HG02973 (cell line): ENCODE data around the gene TGM5.
"Not testable (repeated sequence)": the region's sequence is repeated elsewhere in the genome, so short reads cannot be mapped to it uniquely, and the experiment has no call there.

Experiments used
- ATAC-seq: cut with Tn5 transposase; IDR thresholded peaks from one replicate; pipeline ENCODE4 v1.9.1; 2021; ENCODE audit warnings: moderate library complexity; ENCODE audit not compliant: unreplicated experiment

Gene TGM5, protein sequence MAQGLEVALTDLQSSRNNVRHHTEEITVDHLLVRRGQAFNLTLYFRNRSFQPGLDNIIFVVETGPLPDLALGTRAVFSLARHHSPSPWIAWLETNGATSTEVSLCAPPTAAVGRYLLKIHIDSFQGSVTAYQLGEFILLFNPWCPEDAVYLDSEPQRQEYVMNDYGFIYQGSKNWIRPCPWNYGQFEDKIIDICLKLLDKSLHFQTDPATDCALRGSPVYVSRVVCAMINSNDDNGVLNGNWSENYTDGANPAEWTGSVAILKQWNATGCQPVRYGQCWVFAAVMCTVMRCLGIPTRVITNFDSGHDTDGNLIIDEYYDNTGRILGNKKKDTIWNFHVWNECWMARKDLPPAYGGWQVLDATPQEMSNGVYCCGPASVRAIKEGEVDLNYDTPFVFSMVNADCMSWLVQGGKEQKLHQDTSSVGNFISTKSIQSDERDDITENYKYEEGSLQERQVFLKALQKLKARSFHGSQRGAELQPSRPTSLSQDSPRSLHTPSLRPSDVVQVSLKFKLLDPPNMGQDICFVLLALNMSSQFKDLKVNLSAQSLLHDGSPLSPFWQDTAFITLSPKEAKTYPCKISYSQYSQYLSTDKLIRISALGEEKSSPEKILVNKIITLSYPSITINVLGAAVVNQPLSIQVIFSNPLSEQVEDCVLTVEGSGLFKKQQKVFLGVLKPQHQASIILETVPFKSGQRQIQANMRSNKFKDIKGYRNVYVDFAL

DNA sequence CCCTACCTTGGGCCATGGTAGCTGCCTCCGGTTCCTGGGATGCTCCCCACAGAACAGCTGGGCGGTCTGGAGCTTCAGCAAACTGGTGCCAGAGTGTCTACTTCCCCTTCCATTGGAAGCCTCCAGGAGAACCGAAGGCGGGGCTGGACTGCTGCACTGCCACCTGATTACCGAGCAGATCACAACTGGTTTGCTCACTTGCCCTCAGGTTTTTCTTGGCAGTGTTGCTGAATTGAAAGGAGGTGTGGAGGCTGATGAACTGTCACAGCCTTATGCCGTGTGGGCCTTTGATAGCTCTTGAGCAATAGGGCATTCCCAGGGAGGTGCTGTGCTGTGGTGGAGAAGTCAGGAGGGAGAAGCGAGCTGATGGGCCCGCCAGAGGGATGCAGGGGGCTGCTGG lies at the start of gene TGM5:
Gene TGM5 (minus strand): TSS at position 95 of the 400 bp plus-strand sequence. CDS start 79 bp downstream, at position 16.
- no peak for ATAC-seq

DNA sequence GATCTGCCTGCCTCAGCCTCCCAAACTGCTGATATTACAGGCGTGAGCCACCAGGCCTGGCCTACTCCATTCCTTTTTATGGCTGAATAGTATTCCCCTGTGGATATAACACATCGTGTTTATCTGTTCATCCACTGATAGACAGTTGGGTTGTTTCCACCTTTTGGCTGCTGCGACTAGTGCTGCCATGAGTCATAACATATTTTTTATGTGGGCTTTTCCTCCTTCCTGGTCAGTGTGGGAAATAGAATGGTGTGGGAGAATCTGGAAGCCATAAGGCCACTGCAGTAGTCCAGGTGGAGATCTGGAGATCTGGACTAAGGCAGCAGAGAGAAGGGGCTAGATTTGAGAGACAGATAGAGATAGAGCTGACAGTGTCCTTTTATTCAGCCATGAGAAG lies 47.4 kb upstream of the TGM5 start:
- ATAC-seq: no peak

DNA sequence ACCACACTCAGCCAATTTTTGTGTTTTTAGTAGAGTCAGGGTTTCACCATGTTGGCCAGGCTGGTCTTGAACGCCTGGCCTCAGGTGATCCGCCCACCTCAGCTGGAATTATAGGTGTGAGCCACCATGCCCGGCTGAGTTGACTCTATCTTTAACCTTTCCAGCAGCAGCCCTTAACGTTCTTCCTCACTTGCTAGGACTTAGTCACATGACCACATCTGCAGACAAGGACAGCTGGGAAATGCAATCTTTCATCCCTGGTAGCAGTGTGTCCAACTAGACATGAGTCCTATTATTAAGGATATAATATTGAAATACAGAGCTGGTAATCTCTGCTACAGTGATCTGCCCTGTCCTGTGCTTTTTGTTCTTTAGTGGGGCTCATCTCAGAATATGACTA lies 45.6 kb upstream of the TGM5 start:
- no peak for ATAC-seq

DNA sequence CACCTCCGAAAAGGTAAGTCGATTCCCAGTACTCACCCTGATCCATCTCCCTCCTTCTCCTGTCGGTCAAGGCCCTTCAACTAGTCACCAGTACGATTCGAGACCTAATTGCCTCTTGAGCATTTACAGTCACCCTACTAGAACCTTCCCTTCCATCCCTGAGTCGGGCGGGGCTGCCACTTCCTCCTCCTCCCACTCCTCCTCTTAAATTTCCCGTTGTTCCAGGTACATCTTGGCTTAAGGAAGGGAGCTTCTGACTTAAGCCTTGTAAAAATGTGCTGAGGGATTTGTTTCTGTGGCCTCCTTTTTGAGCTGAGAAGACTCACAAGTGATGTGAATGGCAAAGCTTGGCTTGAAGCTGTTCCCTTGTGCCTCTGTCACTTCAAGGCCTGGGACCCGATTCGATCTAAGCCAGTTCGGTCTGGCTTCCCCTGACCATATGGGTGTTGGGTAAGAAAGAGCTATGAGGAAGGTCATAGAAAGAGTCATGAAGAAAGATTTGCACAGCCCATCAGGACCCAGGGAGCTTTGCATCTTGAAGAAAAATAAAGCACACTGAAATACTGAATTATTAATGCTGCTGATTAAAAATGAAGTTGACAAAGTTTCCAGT lies 35.6 kb upstream of the TGM5 start, which contains the start of gene TGM7:
Gene TGM7 (minus strand): TSS at position 51 of the 613 bp plus-strand sequence.
- ATAC-seq: no peak

DNA sequence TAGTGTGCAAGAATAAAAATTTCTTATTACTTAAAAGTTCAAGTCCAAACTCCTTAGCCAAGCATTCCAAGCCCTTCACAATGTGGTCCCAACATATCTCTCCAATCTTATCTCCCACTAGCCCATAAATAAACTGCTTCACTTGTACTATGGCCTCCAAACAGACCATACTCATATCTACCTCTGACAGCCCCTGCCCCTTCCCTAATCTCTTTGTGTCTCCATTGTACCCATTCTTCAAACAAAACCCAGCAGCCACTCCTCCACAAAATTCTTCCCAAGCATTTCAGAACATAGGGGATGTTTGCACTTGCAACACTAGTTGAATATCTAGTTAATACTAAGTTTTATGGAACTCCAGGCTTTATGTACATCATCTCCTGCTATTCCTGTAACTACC lies 33.2 kb upstream of the TGM5 start:
- no peak for ATAC-seq

DNA sequence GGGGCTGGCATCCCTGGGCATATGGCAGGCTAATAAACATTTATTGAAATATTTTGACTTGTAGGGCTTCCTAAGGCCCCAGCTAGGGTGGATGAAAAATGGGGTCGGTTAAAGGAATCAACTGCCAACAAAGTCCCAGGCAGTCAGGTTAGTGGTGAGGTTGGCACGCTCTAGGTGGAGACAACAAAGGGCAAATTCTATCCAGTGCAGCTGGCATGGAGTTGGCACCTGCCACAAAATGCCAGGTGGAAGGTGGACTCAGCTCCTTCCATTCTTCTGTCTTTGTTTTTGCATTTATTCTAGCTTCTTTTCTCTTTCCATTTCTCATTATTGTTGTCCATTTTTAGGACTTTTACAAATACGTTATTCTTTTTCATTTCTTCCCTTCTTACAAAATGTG lies 32.7 kb upstream of the TGM5 start:
- ATAC-seq: no peak

DNA sequence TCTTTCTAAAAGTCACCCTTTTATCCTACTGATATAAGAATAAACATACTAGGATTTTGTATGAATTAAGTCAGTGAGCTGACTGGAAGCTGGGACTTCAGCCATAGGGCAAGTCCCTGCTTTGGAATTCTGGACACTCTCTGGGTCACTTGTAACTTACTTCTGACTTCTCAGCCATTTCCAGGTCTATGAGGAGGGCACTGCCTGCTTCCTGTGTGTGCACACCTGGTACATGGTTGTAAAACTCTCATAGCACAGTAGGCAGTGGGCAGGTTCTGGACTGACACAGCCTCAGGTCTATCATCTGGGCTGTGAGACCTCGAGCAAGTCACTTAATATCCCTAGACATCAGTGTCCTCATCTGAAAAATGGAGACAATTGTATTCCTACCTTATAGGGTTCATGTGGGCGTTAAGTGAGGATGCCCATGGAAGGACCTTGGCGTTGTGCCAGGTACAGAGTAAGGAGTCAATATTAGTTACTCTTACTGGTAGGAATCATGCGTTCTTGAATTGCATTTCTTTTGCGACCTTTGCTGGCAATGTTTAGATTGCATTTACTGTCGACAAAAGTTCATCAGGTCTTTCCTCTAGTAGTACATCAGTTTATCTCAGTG lies 27.5 kb upstream of the TGM5 start:
- no peak for ATAC-seq

DNA sequence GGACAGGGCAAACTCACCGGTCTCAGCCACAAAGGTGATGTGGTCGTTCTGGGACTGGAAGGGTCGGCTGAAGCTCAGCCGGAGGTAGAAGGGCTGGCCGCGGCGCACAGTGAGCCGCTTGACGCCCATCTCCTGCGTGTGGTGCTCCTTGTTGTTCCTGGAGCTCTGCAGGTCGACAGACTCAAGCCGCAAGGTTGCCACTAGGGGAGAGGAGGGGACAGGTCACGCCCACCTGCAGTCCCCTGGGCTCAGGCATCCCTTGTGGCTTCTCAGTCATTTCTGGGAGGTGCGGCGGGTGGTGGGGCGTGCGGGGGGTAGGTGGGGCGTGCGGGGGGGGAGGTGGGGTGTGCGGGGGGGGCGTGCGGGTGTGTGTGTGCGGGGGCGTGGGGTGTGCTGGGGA lies 26.7 kb upstream of the TGM5 start:
- no peak for ATAC-seq

DNA sequence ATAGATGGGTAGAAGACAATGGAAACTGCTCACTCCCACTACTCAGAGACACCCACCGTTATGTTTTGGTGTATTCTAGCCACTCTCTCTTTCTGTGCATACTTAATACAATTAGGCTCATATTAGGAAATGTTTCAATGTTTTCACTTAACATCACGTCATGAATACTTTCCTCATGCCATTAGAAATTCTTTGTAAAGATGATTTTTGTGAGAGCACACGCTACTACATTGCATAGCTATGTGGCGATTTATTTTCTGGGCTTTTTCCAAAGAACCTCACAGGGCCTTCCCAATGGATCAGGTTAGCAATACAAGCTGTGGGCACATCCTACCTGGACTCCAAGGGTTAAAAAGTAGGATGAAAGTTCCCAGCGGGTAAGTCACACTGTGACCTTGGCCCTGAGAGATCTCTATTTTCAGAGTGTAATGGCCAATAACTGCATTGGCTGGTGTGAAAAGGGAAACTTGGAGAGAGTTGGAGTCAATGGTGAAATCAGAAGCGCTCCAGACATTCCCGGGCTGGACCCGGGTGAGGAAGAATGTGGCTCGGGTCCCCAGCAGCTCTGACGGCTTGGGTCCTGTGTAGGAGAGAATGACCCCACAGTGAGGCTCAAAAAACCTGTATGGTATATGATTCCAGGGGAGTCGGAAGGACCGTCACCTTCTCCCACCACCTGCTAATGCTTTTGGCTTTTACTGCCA lies 25.8 kb upstream of the TGM5 start:
- ATAC-seq: no peak

DNA sequence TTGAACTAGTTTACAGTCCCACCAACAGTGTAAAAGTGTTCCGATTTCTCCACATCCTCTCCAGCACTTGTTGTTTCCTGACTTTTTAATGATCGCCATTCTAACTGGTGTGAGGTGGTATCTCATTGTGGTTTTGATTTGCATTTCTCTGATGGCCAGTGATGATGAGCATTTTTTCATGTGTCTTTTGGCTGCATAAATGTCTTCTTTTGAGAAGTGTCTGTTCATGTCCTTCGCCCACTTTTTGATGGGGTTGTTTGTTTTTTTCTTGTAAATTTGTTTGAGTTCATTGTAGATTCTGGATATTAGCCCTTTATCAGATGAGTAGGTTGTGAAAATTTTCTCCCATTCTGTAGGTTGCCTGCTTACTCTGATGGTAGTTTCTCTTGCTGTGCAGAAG lies 22.9 kb upstream of the TGM5 start:
- not testable (repeated sequence) for ATAC-seq

DNA sequence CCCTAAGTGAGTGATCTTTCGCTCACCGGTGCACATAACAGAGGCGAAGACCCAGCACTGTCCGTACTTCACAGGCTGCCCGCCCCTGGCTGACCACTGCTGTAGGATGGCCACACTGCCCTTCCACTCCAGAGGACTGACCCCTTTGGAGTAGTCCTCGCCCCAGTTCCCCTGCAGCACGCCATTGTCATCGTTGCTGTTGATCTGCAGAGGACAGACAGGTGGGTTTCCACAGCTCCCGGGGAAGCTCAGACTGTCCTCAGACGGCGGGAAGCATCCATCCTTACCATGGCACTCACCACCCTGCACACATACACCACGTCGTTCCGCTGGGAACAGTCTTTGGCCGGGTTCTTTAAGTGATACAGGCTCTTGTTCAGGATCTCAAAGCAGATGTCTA lies 20.5 kb upstream of the TGM5 start:
- no peak for ATAC-seq

DNA sequence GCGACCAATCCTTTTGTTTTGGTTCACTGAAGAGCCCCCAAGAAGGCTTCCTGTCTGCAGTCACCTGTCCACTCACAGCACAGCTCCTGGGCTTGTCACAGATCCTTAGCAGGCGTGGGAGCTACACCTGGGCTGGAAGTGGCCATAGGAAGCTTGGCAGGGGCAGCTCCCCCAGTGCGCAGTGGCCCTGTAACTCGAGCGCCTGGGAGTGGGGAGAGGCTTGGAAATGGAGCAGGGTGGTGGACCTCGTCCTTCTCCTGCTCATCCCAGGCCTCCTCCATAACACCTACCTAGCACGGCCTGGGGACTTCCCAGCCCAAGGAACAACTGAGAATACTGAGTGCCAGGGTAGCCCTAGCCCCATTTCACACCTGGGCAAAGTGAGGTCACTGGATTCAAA lies 19.3 kb upstream of the TGM5 start:
- ATAC-seq: no peak

DNA sequence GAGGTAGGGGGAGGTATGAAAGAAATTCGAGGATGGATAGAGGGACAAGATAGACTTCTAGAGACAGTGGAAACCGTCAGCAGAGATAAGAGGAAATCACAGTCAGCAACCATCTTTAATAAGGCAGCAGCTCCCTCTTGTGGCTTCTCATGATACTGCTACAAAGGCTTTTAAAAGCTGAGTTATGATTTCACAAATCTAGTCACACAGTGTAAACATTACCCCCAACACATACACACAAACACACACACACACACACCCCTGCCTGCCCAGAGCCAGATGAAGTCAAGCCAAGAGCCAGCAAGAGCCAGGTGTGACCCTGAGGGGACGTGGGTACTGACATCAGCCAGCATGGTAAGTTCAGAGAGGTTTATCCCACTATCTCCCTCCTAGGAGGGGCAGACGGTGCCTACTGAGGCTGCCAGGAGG lies 18.9 kb upstream of the TGM5 start:
- no peak for ATAC-seq

DNA sequence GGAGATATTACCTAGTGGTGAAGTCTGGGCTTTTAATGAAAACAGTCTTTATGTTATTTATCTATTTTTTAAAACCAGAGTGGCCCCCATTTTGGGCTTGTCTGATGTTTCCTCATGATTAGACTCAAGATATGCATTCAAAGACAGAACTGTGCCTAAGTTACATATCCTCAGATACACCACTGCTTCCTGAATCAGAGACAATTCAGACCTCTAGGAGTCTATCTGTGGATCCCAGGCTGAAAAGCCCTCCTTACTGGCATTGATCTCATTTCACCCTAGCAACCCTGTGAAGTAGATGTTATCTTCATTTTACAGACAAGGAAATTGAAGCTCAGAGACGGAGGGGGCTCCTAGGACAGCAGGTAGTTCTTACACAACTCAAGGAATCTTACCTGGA lies 16.8 kb upstream of the TGM5 start:
- no peak for ATAC-seq

DNA sequence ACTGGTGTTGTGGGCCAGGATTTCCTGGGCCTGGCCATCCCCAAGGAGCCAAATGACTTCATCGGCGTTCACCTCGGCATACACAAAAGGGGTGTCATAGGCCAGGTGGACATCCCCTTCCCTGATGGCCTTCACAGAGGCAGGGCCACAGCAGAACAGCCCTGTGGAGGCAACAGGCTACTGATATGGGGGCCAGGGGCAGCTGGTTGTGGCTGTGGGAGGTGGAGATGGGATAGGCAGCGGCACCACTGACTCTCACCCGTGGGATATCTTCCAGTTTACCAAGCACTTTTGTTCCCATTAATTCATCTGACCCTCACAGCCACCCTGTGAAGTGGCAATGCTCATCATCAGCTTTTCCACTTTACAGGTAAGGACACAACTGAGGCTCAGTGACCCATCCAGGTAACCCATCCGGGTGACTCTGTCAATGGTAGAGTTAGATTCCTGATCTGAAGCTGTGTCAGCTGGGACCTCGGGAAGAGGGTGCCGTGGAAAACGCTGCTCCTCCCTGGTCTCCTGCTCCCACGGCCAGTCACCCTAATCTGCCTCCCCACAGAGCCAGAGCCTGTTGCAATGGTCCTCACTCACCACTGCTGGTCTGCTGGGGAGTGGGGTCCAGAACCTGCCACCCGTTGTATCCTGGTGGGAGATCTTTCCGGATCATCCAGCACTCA lies 15.3 kb upstream of the TGM5 start:
- no peak for ATAC-seq

DNA sequence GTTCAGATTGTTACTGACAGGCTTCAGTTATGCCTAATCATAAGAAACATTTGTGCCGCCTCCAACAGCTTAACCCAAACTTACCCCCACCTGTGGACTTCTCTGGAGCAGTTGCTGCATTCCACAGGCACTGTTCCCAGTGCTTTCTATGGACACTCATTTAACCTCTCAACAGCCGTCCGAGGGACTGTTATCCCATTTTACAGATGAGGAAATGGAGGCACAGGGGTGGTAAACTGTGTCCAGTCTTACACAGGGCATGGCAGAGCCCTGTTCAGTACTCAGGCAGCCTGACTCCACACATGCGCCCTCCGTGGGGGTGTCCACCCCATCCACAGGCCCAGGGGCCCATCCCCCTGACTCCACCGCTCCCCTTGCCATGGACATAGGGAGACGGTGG lies 14.3 kb upstream of the TGM5 start:
- no peak for ATAC-seq

DNA sequence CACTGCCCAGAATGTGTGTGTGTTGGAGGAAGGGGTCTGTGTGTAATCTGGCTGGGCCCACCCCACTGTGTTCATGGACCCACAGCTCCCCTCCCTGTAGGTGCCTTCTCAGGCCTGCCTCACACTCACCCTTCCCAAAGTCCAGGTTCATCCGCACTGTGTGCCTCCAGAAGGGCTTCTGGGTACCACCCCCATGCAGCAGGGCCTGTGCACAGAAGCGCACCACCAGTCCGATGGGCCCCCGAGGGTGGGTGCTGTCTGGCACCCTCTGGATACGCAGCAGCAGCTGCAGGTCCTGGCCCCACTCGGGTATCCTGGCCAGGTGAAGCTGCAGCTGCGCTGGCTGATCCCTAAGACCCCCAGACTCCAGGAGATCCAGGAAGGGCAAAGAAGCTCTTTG lies 12.8 kb upstream of the TGM5 start:
- no peak for ATAC-seq

DNA sequence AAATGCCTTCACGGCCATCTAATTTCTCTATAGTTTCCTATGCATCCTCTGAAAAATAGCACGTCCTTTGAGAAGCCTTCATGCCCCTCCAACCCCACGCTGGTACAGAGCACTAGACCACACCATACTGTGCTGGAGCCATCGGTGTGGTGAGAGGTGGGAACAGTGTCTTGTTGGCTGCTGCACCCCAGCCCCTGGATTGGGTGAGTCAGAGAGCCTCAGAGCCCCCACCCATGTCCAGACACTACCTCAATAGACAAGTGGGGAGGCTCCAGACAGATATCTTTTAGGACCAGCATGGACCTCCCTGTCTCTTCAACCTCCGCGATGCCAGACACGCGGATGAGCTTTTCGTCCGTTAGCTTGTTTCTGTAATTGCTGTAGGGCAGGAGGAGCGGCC lies 12.1 kb upstream of the TGM5 start:
- no peak for ATAC-seq

DNA sequence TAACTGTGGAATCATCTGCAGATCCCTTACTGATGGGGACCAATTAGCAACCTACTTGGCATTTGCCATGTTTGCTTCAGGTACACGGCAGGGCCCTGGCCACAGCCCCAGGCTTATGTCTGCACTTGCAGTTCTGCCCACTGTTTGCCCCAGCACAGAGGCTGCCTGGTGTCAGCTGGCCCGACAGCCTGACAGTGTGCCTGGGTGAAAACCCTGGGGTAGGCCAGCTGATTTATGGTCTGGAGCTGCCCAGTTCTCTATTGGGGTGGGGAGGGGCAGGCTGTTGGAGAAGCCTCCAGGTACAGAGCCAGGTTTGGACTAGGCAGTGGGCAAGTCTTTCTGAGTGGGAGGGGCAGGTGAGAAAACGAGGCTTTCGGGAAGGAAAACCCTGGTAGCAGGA lies 11.2 kb upstream of the TGM5 start:
- ATAC-seq: no peak

DNA sequence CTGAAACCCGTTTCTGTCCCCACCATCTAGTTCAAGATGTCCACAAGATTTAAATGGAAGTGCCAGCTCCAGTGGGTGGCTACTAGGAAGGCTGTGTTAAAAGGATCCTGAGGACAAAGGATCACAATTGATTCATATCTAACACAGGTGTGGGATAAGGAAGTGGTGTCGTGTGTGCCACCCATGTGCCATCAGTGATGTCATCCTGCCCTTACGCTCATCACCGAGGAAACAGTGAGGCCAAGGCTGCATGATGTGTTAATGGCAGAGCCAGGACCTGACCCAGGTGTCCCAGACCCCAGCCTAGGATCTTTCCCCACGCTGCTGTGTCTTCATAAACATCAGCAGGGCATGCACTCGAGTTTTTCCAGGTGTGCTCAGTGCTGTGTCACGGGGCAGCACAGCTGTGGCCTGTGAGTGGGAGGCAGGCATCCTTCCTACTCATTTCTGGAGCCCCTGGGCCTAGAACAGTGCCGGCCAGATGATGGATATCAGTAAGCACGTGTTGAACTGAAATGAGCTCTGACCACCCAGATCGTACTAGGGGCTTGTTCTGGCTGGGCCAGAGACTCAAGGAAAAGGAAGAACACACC lies 10.6 kb upstream of the TGM5 start:
- ATAC-seq: no peak
